PC-3 (cell line): ENCODE data around the gene KRTAP12-2.
"Not testable (repeated sequence)": the region's sequence is repeated elsewhere in the genome, so short reads cannot be mapped to it uniquely, and the experiment has no call there.

Source experiments
- EZH2 ChIP-seq: fragments of 300-600 bp; sonication (generic); IDR thresholded peaks from one replicate; pipeline ENCODE4 v1.6.1; 2017; ENCODE audit warnings: antibody characterized with exemption, mild to moderate bottlenecking, low read length; ENCODE audit not compliant: unreplicated experiment
- EZH2phosphoT487 ChIP-seq: fragments of 300-600 bp; sonication (generic); IDR thresholded peaks from 2 replicates; pipeline ENCODE4 v1.6.1; 2018; ENCODE audit warnings: mild to moderate bottlenecking, antibody characterized with exemption, low read length, borderline replicate concordance
- TF ChIP-seq, protein P1 (sequence below): fragments of 300-600 bp; sonication (generic); conservative IDR thresholded peaks from 2 replicates; pipeline ENCODE4 v1.5.1; 2017; ENCODE audit warnings: antibody characterized with exemption, low read depth, mild to moderate bottlenecking, low read length

DNA sequence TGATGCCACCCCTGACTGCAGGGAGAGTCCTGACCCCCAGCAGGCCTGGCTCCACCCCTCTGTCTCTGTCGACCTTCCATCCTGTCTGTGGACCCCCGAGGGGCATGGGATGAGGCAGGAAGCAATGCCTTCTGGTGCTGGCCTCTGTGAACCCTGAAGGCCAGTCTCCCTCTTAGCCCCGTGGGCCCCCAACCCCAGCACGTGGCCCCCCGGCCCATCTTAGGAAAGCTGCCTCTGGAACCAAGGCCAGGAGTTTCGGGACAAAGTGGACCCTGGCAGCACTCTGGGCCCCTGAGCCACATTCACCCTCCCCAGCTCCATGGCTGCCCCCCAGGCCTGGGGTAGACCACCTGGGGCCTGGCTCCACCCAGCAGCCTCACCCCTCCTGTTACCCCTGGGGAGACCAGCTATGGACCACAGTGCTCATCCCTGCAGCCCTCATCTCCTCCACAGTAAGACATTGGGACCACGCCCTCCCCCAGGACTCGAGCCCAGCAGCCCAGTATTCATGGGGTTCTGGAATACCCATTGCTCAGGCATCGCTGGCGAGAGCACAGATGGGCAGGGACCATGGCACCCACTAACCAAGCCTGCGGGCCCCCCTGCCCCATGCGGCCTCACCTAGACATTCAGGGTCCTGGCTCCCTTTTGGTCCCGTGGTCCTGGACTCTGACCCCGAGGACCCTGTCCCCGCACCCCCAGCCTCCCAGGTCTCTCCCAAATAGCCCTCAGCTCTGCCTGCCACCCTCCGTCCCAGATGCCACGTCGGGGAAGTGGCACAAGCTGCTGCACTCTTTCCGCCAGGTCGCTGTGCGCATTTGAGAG is 28.0 kb downstream of the KRTAP12-2 start:
- TF ChIP-seq, protein P1, sequence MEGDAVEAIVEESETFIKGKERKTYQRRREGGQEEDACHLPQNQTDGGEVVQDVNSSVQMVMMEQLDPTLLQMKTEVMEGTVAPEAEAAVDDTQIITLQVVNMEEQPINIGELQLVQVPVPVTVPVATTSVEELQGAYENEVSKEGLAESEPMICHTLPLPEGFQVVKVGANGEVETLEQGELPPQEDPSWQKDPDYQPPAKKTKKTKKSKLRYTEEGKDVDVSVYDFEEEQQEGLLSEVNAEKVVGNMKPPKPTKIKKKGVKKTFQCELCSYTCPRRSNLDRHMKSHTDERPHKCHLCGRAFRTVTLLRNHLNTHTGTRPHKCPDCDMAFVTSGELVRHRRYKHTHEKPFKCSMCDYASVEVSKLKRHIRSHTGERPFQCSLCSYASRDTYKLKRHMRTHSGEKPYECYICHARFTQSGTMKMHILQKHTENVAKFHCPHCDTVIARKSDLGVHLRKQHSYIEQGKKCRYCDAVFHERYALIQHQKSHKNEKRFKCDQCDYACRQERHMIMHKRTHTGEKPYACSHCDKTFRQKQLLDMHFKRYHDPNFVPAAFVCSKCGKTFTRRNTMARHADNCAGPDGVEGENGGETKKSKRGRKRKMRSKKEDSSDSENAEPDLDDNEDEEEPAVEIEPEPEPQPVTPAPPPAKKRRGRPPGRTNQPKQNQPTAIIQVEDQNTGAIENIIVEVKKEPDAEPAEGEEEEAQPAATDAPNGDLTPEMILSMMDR: not testable (repeated sequence)
- not testable (repeated sequence) for TF ChIP-seq EZH2phosphoT487, EZH2
